Immature natural killer cell (primary cell): ENCODE results near the gene PRKAG2. TPM values are rescaled to one million over a fixed set of nuclear protein-coding genes. Genes with fewer than 3 reads are reported as not detected.
"Not testable (repeated sequence)": the region's sequence is repeated elsewhere in the genome, so short reads cannot be mapped to it uniquely, and the experiment has no call there.

Experiments
- DNase-seq, 3 donors: peaks; one replicate each; pipeline ENCODE4 v3.0.0; 2022; ENCODE audit warnings: mixed read lengths in 1 of 3
- H3K27ac Mint-ChIP-seq, 6 donors: one replicate each; pipeline ENCODE4 v1.8.0; 2020; ENCODE audit warnings: mixed read lengths in 6 of 6, mild to moderate bottlenecking in 5 of 6, inconsistent platforms in 4 of 6, moderate library complexity in 3 of 6
- H3K27me3 Mint-ChIP-seq, 3 donors: one replicate each; pipeline ENCODE4 v1.8.0; 2020 to 2021; ENCODE audit warnings: low read depth in 3 of 3, mild to moderate bottlenecking in 3 of 3, mixed read lengths in 3 of 3, moderate library complexity in 3 of 3, inconsistent platforms in 1 of 3
- H3K36me3 Mint-ChIP-seq, 3 donors: one replicate each; pipeline ENCODE4 v1.8.0; 2020; ENCODE audit warnings: mixed read lengths in 3 of 3, inconsistent platforms in 2 of 3, mild to moderate bottlenecking in 2 of 3
- H3K4me1 Mint-ChIP-seq, 2 donors: one replicate each; pipeline ENCODE4 v1.8.0; 2020; ENCODE audit warnings: inconsistent platforms in 2 of 2, mild to moderate bottlenecking in 2 of 2, mixed read lengths in 2 of 2, moderate library complexity in 1 of 2
- H3K4me3 Mint-ChIP-seq, 5 donors: one replicate each; pipeline ENCODE4 v1.8.0; 2020; ENCODE audit warnings: mild to moderate bottlenecking in 5 of 5, mixed read lengths in 5 of 5, inconsistent platforms in 3 of 5, moderate library complexity in 3 of 5
- H3K9me3 Mint-ChIP-seq, 6 donors: one replicate each; pipeline ENCODE4 v1.8.0; 2020; ENCODE audit warnings: mild to moderate bottlenecking in 6 of 6, mixed read lengths in 6 of 6, inconsistent platforms in 4 of 6, moderate library complexity in 3 of 6
- polyA plus RNA-seq, 3 donors: library from polyadenylated mRNA; unstranded; fragments of 300-500 nt; fragmentation: Illumina TruSeq; gene quantifications; one replicate each; pipeline ENCODE4 v1.2.3, GENCODE V29; 2021

Gene PRKAG2
- polyA plus RNA-seq, 3 donors from 2014 or later = 14.7 to 22.5 (median 19.1) TPM

DNA sequence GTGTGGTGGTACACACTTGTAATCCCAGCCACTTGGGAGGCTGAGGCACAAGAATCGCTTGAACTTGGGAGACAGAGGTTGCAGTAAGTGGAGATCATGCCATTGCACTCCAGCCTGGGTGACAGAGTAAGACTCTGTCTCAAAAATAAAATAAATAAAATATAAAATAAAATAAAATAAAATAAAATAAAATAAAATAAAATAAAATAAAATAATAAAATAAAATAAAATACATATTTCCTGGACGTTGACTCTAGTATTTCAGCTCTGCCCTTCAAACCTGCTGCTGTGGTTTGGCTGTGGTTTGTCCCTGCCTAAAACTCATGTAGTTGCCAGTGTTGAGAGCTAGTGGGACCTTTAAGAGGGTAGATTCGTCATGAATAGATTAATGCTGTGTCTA is 33.7 kb upstream of the PRKAG2 start:
- not testable (repeated sequence) for H3K27ac Mint-ChIP-seq, H3K36me3 Mint-ChIP-seq, DNase-seq, H3K27me3 Mint-ChIP-seq, H3K4me3 Mint-ChIP-seq, H3K9me3 Mint-ChIP-seq, H3K4me1 Mint-ChIP-seq

DNA sequence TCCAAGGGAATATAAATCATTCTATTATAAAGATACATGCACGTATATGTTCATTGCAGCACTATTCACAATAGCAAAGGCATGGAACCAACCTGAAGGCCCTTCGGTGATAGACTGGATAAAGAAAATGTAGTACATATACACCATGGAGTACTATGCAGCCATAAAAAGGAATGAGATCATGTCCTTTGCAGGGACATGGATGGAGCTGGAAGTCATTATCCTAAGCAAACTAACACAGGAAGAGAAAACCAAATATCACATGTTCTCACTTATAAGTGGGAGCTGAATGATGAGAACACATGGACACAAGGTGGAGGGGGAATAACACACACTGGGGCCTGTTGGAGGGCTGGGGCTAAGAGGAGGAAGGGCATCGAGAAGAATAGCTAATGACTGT is 30.2 kb upstream of the PRKAG2 start:
- H3K27me3 Mint-ChIP-seq = peaks cover 2 to 11% (median 4%) of the 10 kb centered on the region in 3 donors
- not testable (repeated sequence) for H3K27ac Mint-ChIP-seq, DNase-seq, H3K4me3 Mint-ChIP-seq, H3K4me1 Mint-ChIP-seq, H3K9me3 Mint-ChIP-seq, H3K36me3 Mint-ChIP-seq

DNA sequence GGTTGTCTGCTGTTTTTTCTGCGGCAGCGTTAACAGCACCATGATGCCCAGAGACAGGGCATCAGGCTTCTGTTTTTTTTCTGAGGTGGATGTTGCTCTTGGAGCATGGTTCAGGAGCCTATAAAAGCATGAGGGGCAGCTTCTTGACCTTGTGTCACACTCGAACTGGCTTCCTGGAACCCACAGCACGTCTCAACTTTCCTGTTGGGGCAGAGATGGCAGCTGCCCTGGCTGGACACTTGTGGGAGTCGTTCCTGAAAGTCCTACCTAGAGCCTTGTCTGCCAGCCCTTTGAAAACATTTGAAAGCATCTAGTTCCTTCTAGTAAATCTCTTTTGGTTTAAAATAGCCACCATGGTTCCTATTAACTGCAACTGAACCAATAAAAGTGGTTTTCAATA is 28.9 kb upstream of the PRKAG2 start:
- Mint-ChIP-seq H3K9me3 (no peaks in the 10 kb centered on the region), H3K4me3 (no peak overlapping the region), H3K4me1 (no peaks in the 10 kb centered on the region), H3K27me3 (peaks cover 4 to 11% (median 4%) of the 10 kb centered on the region in 3 donors), H3K36me3 (no peaks in the 10 kb centered on the region), H3K27ac (no peak overlapping the region)
- DNase-seq = no peak

DNA sequence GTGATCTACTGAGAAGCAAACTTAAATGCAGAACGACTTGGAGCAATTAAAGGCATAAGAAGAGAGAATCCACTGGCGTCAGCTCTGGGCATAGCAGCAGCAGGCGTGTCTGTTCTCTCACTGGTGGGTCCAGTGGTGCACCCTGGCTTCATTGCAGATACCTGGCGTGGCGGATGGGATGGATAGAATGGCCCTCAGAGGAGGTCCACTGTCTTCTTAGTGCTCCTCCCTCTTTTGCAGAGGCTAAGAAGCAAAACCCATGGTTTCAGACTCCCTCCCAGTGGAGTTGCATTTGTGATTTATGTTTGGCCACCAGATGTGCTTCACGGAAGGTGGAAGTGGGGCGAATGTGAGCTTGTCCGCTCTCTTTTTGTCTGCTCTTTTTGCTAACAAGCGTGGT is 28.4 kb upstream of the PRKAG2 start:
- Mint-ChIP-seq H3K27me3 (peaks cover 4 to 13% (median 4%) of the 10 kb centered on the region in 3 donors), H3K4me3 (no peak overlapping the region), H3K4me1 (no peaks in the 10 kb centered on the region), H3K36me3 (no peaks in the 10 kb centered on the region), H3K27ac (no peak overlapping the region), H3K9me3 (no peaks in the 10 kb centered on the region)
- no peak for DNase-seq

DNA sequence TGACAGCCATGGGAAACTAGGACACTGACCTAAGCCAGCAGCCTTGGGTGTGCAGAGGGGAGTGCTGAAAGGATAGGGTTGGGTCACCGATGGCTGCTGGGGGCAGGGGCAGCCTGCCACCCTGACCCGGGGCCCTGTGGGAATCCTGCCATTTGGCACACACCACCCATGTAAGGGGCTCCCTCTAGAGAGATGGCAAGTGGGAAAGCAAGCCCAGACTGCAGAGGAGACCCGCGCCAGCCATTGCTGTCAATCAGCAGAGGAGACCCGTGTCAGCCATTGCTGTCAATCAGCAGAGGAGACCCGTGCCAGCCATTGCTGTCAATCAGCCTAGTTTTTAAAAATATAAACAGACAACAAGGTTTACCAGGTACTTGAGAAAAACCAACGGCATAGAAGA is 27.4 kb upstream of the PRKAG2 start:
- DNase-seq = no peak
- Mint-ChIP-seq H3K27me3 (peaks cover 4 to 17% (median 4%) of the 10 kb centered on the region in 3 donors), H3K9me3 (no peaks in the 10 kb centered on the region), H3K4me3 (no peak overlapping the region), H3K4me1 (no peaks in the 10 kb centered on the region), H3K27ac (no peak overlapping the region), H3K36me3 (no peaks in the 10 kb centered on the region)

DNA sequence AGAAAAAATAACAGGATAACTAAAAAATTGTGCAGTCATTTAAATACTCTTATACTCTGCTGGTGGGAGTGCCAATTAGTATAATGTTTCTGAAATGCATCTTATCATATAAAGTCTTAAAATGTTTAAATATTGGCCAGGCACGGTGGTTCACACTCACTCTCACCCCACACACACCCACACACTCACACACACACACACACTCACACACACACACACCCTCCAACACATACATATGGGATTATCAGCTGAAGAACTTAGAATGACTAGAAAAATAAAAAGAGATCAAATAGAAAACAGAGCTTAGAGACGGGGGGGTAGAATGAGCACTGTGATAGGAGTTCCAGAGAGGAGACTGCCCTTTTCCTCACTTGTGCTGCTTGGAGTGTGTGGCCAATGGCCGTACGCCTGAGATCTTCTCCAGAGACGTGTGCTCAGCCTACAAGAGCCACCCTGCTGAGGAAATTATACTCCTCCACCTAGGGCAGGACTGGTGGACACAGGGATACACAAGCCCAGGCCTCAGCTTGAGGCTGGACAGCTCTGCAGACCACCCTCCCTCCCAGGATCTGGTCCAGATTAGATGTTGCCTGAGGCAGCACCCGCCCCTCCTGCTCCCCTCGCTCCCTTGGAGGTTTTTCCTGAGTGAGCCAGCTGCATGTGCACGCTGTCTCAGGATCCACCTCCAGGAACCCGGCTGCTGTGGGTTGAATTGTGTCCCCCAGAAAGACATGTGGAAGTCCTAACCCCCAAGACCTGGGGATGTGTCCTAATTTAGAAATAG is 26.5 kb upstream of the PRKAG2 start:
- Mint-ChIP-seq H3K9me3 (no peaks in the 10 kb centered on the region), H3K36me3 (no peaks in the 10 kb centered on the region), H3K4me1 (no peaks in the 10 kb centered on the region), H3K4me3 (no peak overlapping the region), H3K27ac (no peak overlapping the region), H3K27me3 (peaks cover 2 to 19% (median 4%) of the 10 kb centered on the region in 3 donors)
- DNase-seq = no peak

DNA sequence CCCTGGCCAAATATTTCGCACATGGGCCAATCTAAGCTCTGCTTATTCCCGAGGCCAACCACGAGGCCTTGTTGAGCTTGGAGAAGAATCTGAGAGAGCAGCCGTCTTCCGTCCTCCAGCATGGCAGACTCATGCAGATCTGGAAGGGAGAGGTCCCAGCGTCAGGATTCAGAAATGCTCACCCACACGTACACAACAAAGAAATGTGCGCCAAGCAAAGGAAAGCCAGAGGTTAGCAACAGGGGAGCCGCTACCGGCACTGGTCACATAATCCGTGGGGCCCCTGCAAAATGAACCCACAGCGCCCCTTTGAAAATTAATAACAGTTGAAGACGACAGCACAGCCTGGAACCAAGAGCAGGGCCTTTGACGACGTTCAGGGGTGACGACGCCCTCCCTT is 25.4 kb upstream of the PRKAG2 start:
- Mint-ChIP-seq H3K4me1 (no peaks in the 10 kb centered on the region), H3K9me3 (no peaks in the 10 kb centered on the region), H3K36me3 (no peaks in the 10 kb centered on the region), H3K27ac (no peak overlapping the region), H3K27me3 (peaks cover 0 to 15% (median 2%) of the 10 kb centered on the region in 3 donors), H3K4me3 (no peak overlapping the region)
- DNase-seq = no peak

DNA sequence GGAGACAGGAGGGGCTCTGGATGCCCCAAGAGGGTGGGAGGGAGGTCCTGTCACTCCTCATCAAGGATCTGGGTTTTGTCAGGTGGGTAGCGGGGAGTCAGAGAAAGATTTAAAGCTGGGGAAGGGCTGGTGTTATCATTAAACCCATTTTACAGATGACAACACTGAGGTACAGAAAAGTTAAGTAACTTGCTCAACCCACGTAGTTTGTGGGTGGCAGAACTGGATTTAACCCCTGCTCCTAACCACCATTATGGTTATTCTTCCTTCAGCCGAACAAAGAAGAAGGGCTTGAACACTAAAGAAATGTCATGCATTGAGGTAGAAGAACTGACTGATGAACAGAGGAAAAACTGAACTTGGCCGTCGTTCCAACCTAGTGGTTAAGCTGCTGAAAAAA is 24.9 kb upstream of the PRKAG2 start:
- no peak for DNase-seq
- no peaks in the 10 kb centered on the region for H3K36me3 Mint-ChIP-seq
- H3K4me3 Mint-ChIP-seq = no peak overlapping the region
- H3K27me3 Mint-ChIP-seq = peaks cover 0 to 12% (median 2%) of the 10 kb centered on the region in 3 donors
- H3K9me3 Mint-ChIP-seq = no peaks in the 10 kb centered on the region
- no peak overlapping the region for H3K27ac Mint-ChIP-seq
- H3K4me1 Mint-ChIP-seq = no peaks in the 10 kb centered on the region

DNA sequence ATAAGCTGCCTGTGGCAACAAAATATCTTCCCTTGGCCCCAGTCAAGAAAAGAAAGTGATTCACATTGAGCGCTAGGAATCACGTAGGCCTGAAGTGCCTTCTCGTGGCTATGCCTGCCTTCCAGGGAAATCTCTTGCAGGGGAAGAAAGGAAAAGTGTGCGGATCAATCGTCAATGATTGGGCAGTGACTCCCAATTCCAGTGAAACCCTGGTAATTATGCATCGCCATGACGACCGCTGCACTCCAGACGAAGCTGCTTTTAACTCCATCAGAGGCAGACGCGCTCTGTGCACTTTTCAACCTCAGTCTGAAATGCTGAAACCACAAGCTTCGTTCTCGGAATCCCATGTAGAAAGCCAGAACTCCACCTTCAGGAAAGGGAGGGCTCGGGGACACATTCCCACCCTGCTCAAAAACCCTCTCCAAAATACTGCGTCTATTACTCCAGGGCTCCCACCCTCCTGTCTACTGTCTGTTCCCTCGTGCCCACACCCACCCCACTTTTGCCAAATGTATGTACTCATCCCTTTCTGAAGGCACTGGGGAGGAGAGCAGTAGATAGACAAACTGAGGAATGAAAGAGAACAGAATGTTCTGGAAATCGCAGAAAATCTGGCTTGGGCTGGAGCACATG is 24.2 kb upstream of the PRKAG2 start:
- Mint-ChIP-seq H3K9me3 (no peaks in the 10 kb centered on the region), H3K4me1 (no peaks in the 10 kb centered on the region), H3K4me3 (no peak overlapping the region), H3K27ac (no peak overlapping the region), H3K27me3 (peaks cover 0 to 11% (median 2%) of the 10 kb centered on the region in 3 donors), H3K36me3 (no peaks in the 10 kb centered on the region)
- no peak for DNase-seq

DNA sequence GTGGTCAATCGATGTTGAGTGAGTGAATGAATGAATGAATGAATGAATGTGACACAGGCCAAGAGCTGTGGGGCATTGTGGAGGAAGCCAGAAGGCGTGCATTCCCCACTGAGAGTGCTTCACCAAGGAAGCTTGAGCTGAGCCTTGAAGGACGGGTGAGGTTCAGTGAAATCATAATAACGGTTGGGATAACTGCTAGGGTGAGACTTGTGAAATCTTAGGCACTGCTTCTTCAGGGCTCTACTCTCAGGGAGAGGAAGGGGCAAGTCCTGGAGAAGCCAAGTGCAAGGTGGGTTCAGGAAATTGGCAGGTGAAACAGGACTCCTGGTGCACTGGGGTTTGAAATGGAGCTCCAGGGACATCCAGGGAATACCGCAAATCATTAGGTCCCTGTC is 23.7 kb upstream of the PRKAG2 start:
- Mint-ChIP-seq H3K27me3 (peaks cover 0 to 11% (median 2%) of the 10 kb centered on the region in 3 donors), H3K27ac (no peak overlapping the region), H3K4me1 (no peaks in the 10 kb centered on the region)

DNA sequence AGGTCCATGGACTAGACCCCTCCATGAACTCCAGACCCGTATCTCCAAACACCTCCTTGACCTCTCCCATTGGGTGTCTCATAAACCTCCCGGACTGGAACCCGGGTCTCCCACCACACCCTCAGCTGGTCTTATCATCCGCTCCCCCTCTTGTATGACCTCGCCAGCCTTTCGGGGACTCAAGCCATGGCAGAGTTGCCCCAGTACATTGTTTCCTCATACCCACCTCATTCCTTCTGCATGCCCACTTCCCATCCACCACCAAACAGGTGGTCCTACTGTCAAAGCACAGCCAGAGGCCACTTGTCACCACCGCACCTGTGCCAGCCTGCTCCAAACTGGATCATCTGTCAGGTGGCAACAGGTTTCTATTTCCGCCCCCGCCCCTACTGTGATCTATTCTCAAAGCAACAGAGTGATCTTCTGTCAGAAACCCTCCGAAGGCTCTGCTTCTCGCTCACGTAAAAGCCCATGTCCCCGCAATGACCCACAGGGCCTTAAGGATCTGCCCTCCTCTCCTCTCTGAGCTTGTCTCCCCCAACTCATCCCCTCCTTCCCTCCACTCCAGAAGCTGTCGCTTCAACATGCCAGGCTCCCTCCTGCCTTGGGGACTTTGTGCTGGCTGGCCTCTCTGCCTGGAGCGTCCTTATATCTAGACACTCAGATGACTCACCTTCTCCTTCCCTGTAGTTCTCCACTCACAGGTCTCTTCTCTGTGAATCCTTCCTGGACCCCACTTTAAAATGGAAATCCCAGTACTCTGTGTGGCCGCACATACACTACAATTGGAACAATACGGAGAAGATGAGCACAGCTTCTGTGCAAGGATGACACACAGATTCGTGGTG is 22.8 kb upstream of the PRKAG2 start:
- H3K36me3 Mint-ChIP-seq = no peaks in the 10 kb centered on the region
- H3K4me3 Mint-ChIP-seq = no peak overlapping the region
- peak overlapping the region in 1 of 6 donors; percentile 25 for H3K27ac Mint-ChIP-seq
- peaks cover 2 to 11% (median 2%) of the 10 kb centered on the region in 3 donors for H3K27me3 Mint-ChIP-seq
- no peaks in the 10 kb centered on the region for H3K9me3 Mint-ChIP-seq
- no peaks in the 10 kb centered on the region for H3K4me1 Mint-ChIP-seq
- DNase-seq = no peak

More for the DNA sequence above, 23.7 kb upstream of the PRKAG2 start:
- no peaks in the 10 kb centered on the region for H3K36me3 Mint-ChIP-seq
- H3K4me3 Mint-ChIP-seq = no peak overlapping the region
- DNase-seq = no peak
- no peaks in the 10 kb centered on the region for H3K9me3 Mint-ChIP-seq

DNA sequence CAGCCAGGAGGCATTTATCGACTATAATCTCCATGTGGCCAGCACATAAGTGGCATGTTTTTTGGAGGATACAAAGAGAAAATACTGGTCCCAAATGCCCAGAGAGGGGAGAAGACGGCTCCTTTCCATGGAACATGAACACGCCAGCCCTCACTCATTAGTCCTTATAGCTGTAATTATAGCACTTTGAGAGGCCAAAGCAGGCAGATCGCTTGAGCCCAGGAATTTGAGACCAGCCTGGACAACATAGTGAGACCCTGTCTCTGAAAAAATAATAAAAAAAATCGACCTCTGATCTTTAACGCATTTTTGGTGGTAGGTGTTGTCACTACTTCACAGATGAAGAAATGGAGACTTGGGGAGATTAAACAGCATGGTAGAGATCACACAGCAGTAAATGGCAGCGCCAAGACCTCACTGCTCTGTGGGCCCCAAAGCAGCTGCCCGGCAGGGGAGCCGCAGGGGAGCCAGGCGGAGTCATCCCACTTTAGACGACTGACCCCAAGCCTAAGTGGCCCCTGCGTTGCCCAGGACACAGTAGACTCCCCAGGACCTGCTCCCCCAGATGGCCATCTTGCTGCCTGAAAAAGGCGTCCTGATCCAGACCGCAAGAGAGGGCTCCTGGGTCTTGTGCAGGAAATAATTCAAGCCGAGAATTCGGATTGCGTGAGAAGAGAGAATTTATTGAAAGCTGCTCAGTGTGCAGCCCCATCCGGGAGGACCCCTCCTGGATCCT is 21.2 kb upstream of the PRKAG2 start:
- H3K27me3 Mint-ChIP-seq = peaks cover 2 to 10% (median 2%) of the 10 kb centered on the region in 3 donors
- H3K36me3 Mint-ChIP-seq = no peaks in the 10 kb centered on the region
- H3K27ac Mint-ChIP-seq = no peak overlapping the region
- DNase-seq = no peak
- no peaks in the 10 kb centered on the region for H3K9me3 Mint-ChIP-seq
- H3K4me3 Mint-ChIP-seq = no peak overlapping the region
- no peaks in the 10 kb centered on the region for H3K4me1 Mint-ChIP-seq

DNA sequence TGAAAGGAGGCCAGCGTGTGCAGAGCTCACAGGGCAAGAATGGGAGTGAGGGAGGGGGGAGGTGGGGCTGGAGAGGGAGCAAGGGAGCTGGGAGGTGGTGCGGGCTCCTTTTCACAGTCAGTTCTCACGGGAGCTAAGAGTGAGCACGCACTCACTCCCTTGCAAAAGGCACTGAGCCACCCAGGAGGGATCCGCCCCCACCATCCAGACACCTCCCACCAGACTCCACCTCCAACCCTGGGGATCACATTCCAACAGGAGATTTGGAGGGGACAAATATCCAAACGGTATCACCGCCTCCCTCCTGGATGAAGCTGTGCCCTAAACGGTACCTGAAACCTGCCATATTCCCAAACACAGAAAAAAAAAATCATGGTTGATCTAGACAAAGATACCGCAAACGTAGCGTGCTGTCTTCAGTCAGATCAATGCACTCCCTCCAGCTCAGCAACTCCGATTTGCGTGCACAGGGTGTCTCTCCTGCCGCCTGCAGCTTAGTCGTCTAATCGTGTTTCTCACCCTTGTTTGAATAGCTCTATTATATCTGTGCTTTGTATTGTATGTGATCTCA is 20.3 kb upstream of the PRKAG2 start:
- H3K9me3 Mint-ChIP-seq = no peaks in the 10 kb centered on the region
- no peak overlapping the region for H3K27ac Mint-ChIP-seq
- no peak overlapping the region for H3K4me3 Mint-ChIP-seq
- H3K4me1 Mint-ChIP-seq = no peaks in the 10 kb centered on the region
- no peak for DNase-seq
- peaks cover 2 to 10% (median 2%) of the 10 kb centered on the region in 3 donors for H3K27me3 Mint-ChIP-seq
- no peaks in the 10 kb centered on the region for H3K36me3 Mint-ChIP-seq
